GM12878 (cell line): ENCODE results near the gene RYK. TPM values are rescaled to one million over a fixed set of nuclear protein-coding genes. Genes with fewer than 3 reads are reported as not detected.

Source experiments
- ATAC-seq: fragments of 200-7000 bp; cut with Tn5 transposase; 3 replicates; pipeline ENCODE4 v1.9.1; 2020; ENCODE audit warnings: mild to moderate bottlenecking, moderate library complexity
- Bru-seq: library from RNA; stranded (reverse); fragments of 400-500 nt; gene quantifications from one replicate; lab custom pipeline; 2021; lab: Mats Ljungman, UMichigan
- BruChase-seq, 2 experiments: library from RNA; stranded (reverse); fragments of 400-500 nt; gene quantifications; one replicate each; lab custom pipeline; 2021; lab: Mats Ljungman, UMichigan
- BruUV-seq: library from RNA; stranded (reverse); fragments of 400-500 nt; replicated peaks from 2 replicates; lab custom pipeline; 2021; lab: Mats Ljungman, UMichigan
- CTCF ChIA-PET: fragments of 300-600 bp; sonication (Branson Sonifier 250); formaldehyde crosslinking; extraction: SDS; loops from one replicate; lab custom pipeline; 2021; ENCODE audit warnings: inconsistent platforms; lab: Yijun Ruan, JAX
- POLR2A ChIA-PET: fragments of 350-600 bp; formaldehyde crosslinking; extraction: SDS; loops from one replicate; lab custom pipeline; 2021; ENCODE audit warnings: inconsistent platforms; lab: Charles Lee
- RAD21 ChIA-PET: fragments of 300-600 bp; sonication (Branson Sonifier 250); formaldehyde crosslinking; loops from one replicate; lab custom pipeline; 2023; ENCODE audit warnings: antibody characterized with exemption; ENCODE audit not compliant: unreplicated experiment; lab: Charles Lee
- SMC1A ChIA-PET: fragments of 300-600 bp; sonication (Branson Sonifier 250); formaldehyde crosslinking; loops from one replicate; lab custom pipeline; 2023; ENCODE audit not compliant: unreplicated experiment, uncharacterized antibody; lab: Charles Lee
- DNase-seq: peaks from one replicate; pipeline ENCODE4 v3.0.0-alpha.2; 2011; ENCODE audit warnings: low read depth, low spot score
- FAIRE-seq: peaks from 3 replicates; lab custom pipeline; 2011; peaks lifted over from hg19 to GRCh38; lab: Jason Lieb, UNC
- H2AFZ ChIP-seq: 2 replicates; pipeline ENCODE4 v1.6.0; 2011; ENCODE audit warnings: low read depth, low read length, control low read depth; ENCODE audit not compliant: control insufficient read depth
- H3K27ac ChIP-seq: 2 replicates; pipeline ENCODE4 v1.5.1; 2011; ENCODE audit warnings: control low read depth; ENCODE audit not compliant: control insufficient read depth, insufficient read depth
- H3K27me3 ChIP-seq, 2 experiments: replicated peaks in 1 of 2; 2 replicates each; pipeline versions ENCODE4 v1.6.0 to v1.6.1; 2011; ENCODE audit warnings: low read length in 1 of 2; ENCODE audit not compliant: control insufficient read depth in 2 of 2, insufficient read depth in 2 of 2
- H3K36me3 ChIP-seq, 2 experiments: 2 replicates each; pipeline ENCODE4 v1.5.1; 2011; ENCODE audit warnings: low read length in 1 of 2; ENCODE audit not compliant: control insufficient read depth in 2 of 2, insufficient read depth in 2 of 2
- H3K4me1 ChIP-seq: 2 replicates; pipeline ENCODE4 v1.6.1; 2011; ENCODE audit warnings: mild to moderate bottlenecking, low read length, moderate library complexity, mixed read lengths; ENCODE audit not compliant: control insufficient read depth, insufficient read depth
- H3K4me2 ChIP-seq: 2 replicates; pipeline ENCODE4 v1.6.0; 2011; ENCODE audit warnings: control low read depth; ENCODE audit not compliant: control insufficient read depth, insufficient read depth
- H3K4me3 ChIP-seq: fragments of 200-600 bp; sonication (generic); 2 replicates; pipeline ENCODE4 v1.5.1; 2016
- H3K79me2 ChIP-seq: 2 replicates; pipeline ENCODE4 v1.6.0; 2011; ENCODE audit warnings: low read length; ENCODE audit not compliant: control insufficient read depth, insufficient read depth
- H3K9ac ChIP-seq: 2 replicates; pipeline ENCODE4 v1.8.0; 2011; ENCODE audit warnings: low read length, control low read depth, mixed read lengths; ENCODE audit not compliant: control insufficient read depth, insufficient read depth
- H3K9me3 ChIP-seq: replicated peaks from 3 replicates; pipeline ENCODE4 v1.5.1; 2011; ENCODE audit warnings: mild to moderate bottlenecking, low read length; ENCODE audit not compliant: control insufficient read depth, insufficient read depth
- H4K20me1 ChIP-seq: 2 replicates; pipeline ENCODE4 v1.6.0; 2011; ENCODE audit not compliant: control insufficient read depth, insufficient read depth
- BCL3 ChIP-seq: IDR thresholded peaks from 2 replicates; pipeline ENCODE4 v1.6.1; 2011; ENCODE audit warnings: borderline replicate concordance, low read depth, mild to moderate bottlenecking, moderate library complexity, low read length; ENCODE audit not compliant: insufficient read depth, poor library complexity, severe bottlenecking
- BHLHE40 ChIP-seq, 2 experiments: fragments of 450-650 bp in 1 of 2; IDR thresholded peaks; 2 replicates each; pipeline ENCODE4 v1.6.1; 2011 to 2017; ENCODE audit warnings: low read depth in 2 of 2, borderline replicate concordance in 1 of 2, improper control_type of control experiment in 1 of 2, low read length in 1 of 2, mild to moderate bottlenecking in 1 of 2
- E2F4 ChIP-seq: IDR thresholded peaks from 2 replicates; pipeline ENCODE4 v1.6.1; 2012; ENCODE audit warnings: low read depth, low read length, improper control_type of control experiment
- EGR1 ChIP-seq, 2 experiments: IDR thresholded peaks; 1 replicate in 1 of 2; 2 replicates in 1 of 2; pipeline ENCODE4 v1.6.1; 2011 to 2012; ENCODE audit warnings: low read depth in 2 of 2, low read length in 2 of 2, borderline replicate concordance in 1 of 2, mild to moderate bottlenecking in 1 of 2, moderate library complexity in 1 of 2
- FOXM1 ChIP-seq: IDR thresholded peaks from 2 replicates; pipeline ENCODE4 v1.6.1; 2012; ENCODE audit warnings: low read depth, mild to moderate bottlenecking, inconsistent platforms, low read length, moderate library complexity
- IRF4 ChIP-seq: IDR thresholded peaks from 2 replicates; pipeline ENCODE4 v1.6.1; 2011; ENCODE audit warnings: low read depth, low read length
- KAT2A ChIP-seq: conservative IDR thresholded peaks from 2 replicates; pipeline ENCODE4 v1.6.1; 2011; ENCODE audit warnings: low read depth, low read length; ENCODE audit not compliant: control insufficient read depth
- PAX8 ChIP-seq: fragments of 450-650 bp; IDR thresholded peaks from 2 replicates; pipeline ENCODE4 v1.6.1; 2017; ENCODE audit warnings: mild to moderate bottlenecking, moderate library complexity
- RELB ChIP-seq: fragments of 450-650 bp; IDR thresholded peaks from 2 replicates; pipeline ENCODE4 v1.6.1; 2017; ENCODE audit warnings: low read depth, mild to moderate bottlenecking, moderate library complexity
- SUPT20H ChIP-seq: IDR thresholded peaks from 2 replicates; pipeline ENCODE4 v1.6.1; 2011; ENCODE audit warnings: low read depth, mild to moderate bottlenecking, low read length, moderate library complexity, borderline replicate concordance; ENCODE audit not compliant: control insufficient read depth
- ZNF207 ChIP-seq: fragments of 450-650 bp; IDR thresholded peaks from 2 replicates; pipeline ENCODE4 v1.6.1; 2014; ENCODE audit warnings: antibody characterized with exemption, mild to moderate bottlenecking, borderline replicate concordance
- ZZZ3 ChIP-seq: IDR thresholded peaks from 2 replicates; pipeline ENCODE4 v1.6.1; 2011; ENCODE audit warnings: low read depth; ENCODE audit not compliant: control insufficient read depth, insufficient read length
- WGBS: methylation state at CpG from one replicate; pipeline ENCODE4 v1.1.6; 2016; ENCODE audit warnings: low lambda C conversion rate; ENCODE audit not compliant: insufficient replicate concordance, insufficient coverage; ENCODE audit errors: missing lambda C conversion rate; 5-methylcytosine and 5-hydroxymethylcytosine counted together
- in situ Hi-C: fragments of 300-500 bp; cut with MboI; formaldehyde crosslinking; loops from 9 replicates; pipeline ENCODE4 v1.14.3; 2018; ENCODE audit warnings: mixed read lengths
- intact Hi-C: fragments of 100-400 bp; cut with micrococcal nuclease; formaldehyde crosslinking; loops from one replicate; pipeline ENCODE4 v1.14.2; 2022; ENCODE audit not compliant: unreplicated experiment
- long read RNA-seq, 2 experiments: library from polyadenylated mRNA; unstranded; transcript quantifications; one replicate each; pipeline ENCODE4 v2.0.0, GENCODE V29; 2019 to 2020
- polyA minus RNA-seq, 3 experiments: library from RNA; depleted of rRNA, polyadenylated mRNA; stranded (reverse); fragments of >200 nt; gene quantifications; 2 replicates each; pipeline ENCODE4 v1.2.3, GENCODE V29; 2011
- polyA plus RNA-seq, 11 experiments: library from polyadenylated mRNA; depleted of rRNA in 4 of 11; unstranded in 6 of 11; stranded (reverse) in 5 of 11; fragments of >200 nt; fragmentation: Nextera tagmentation in 4 of 11; fragmentation: Illumina TruSeq in 1 of 11; extraction: Ambion mirVana in 4 of 11; extraction: Trizol in 1 of 11; gene quantifications; 1 replicate in 1 of 11; 2 replicates in 10 of 11; pipeline versions ENCODE4 v1.2.1 to v1.2.3, GENCODE V29; 2011 to 2016; ENCODE audit warnings: inconsistent platforms in 2 of 11, missing spikeins in 2 of 11, low read depth in 1 of 11
- total RNA-seq, 4 experiments: library from RNA; depleted of rRNA in 3 of 4; stranded (reverse); fragments of >200 nt in 3 of 4; fragmentation: Illumina TruSeq in 1 of 4; extraction: Trizol in 1 of 4; gene quantifications; 2 replicates each; pipeline versions ENCODE4 v1.2.1 to v1.2.3, GENCODE V29; 2013 to 2021

RYK gene
- total RNA-seq (2013; cell fraction: nucleolus; rRNA removed), result 96.7 and 112 TPM in 2 replicates
- total RNA-seq (2014; rRNA removed) (15.2 and 17.5 TPM in 2 replicates), total RNA-seq (2014; rRNA removed; fragmentation: Illumina TruSeq; extraction: Trizol) (16.3 and 17.5 TPM in 2 replicates), total RNA-seq (2021) (9.0 and 10.5 TPM in 2 replicates), polyA plus RNA-seq (2011; rRNA removed) (25.1 and 31.5 TPM in 2 replicates), polyA plus RNA-seq (2014; fragmentation: Illumina TruSeq; extraction: Trizol) (14.7 and 20.3 TPM in 2 replicates), polyA plus RNA-seq (2014; fragmentation: Nextera tagmentation; extraction: Ambion mirVana) (1 to 10 TPM; 3.4 to 4.3 TPM), polyA plus RNA-seq (2014; rRNA removed) (11.6 and 11.7 TPM in 2 replicates), polyA plus RNA-seq (2016; fragmentation: Nextera tagmentation; extraction: Ambion mirVana) (1 to 10 TPM; 2.0 to 4.7 TPM), polyA minus RNA-seq (2011; rRNA and poly(A)+ RNA removed) (31.7 and 33.4 TPM in 2 replicates), Bru-seq, nascent RNA (percentile 76 among the genes with signal in this experiment), BruChase-seq, experiment 1, labeled RNA remaining after a 6-hour chase (percentile 69 among the genes with signal in this experiment), BruChase-seq, experiment 2, labeled RNA remaining after a 2-hour chase (percentile 74 among the genes with signal in this experiment)
- 5.4 TPM for polyA plus RNA-seq (2011; ENCODE audit: low read depth)
- 10.7 and 13.2 TPM in 2 replicates for polyA plus RNA-seq (2011; cell fraction: cytosol; rRNA removed)
- polyA plus RNA-seq (2011; cell fraction: nucleus; rRNA removed), result 34.4 and 37.8 TPM in 2 replicates
- polyA plus RNA-seq (2012), result 6.8 and 10.5 TPM in 2 replicates
- polyA minus RNA-seq (2011; cell fraction: cytosol; rRNA and poly(A)+ RNA removed), result 4.8 and 6.2 TPM in 2 replicates
- polyA minus RNA-seq (2011; cell fraction: nucleus; rRNA and poly(A)+ RNA removed), result 19.5 and 38.2 TPM in 2 replicates
- long read RNA-seq, experiment 1, full-length matches to known transcripts, result 1 of 1 reads
- long read RNA-seq, experiment 1, partial matches to known transcripts, result 0 of 1 reads
- long read RNA-seq, experiment 1, other reads (novel, unspliced or antisense), result 0 of 1 reads
- long read RNA-seq, experiment 2, full-length matches to known transcripts, result 5 of 14 reads
- long read RNA-seq, experiment 2, partial matches to known transcripts, result 6 of 14 reads
- long read RNA-seq, experiment 2, other reads (novel, unspliced or antisense), result 3 of 14 reads

- Histone ChIP-seq H4K20me1 (no peaks in the 10 kb centered on the region), H3K27me3 (no peaks in the 10 kb centered on the region), H3K9me3 (no peaks in the 10 kb centered on the region), H2AFZ (peak within 1 kb of the TSS; percentile 86), H3K27ac (no peak within 1 kb of the TSS), H3K79me2 (peaks cover 3% of the 10 kb centered on the region), H3K4me3 (peak within 1 kb of the TSS; percentile 76), H3K36me3 (no peaks in the 10 kb centered on the region), H3K9ac (peak within 1 kb of the TSS; percentile 43), H3K4me1 (peaks cover 9% of the 10 kb centered on the region), H3K4me2 (peak within 1 kb of the TSS; percentile 93)
- ChIA-PET SMC1A (interaction anchor here (1.2 kb wide), 2 partner anchors 14 to 25 kb away, joined by 3 to 4 read pairs; no protein-coding TSS in a partner anchor), CTCF (interaction anchor here (0.6 to 0.9 kb wide), 5 partner anchors 14 to 1792 kb away, joined by 3 read pairs; no protein-coding TSS in a partner anchor), RAD21 (interaction anchor here (1.4 kb wide), 1 partner anchor 27 kb away, joined by 3 read pairs; no protein-coding TSS in a partner anchor), POLR2A (interaction anchor here (0.7 to 1.5 kb wide), 3 partner anchors 13 to 25 kb away, joined by 3 to 5 read pairs (median 3); no protein-coding TSS in a partner anchor)
- DNase-seq (no peak), ATAC-seq (peak; percentile 86), FAIRE-seq (no peak)
- BruUV-seq, result no TSS peak
- intact Hi-C loops (loop anchor here (5.0 kb wide), 1 partner anchor 42 kb away; no protein-coding TSS in a partner anchor), in situ Hi-C loops (no loop called here)
- under 1% methylated on average over 41 of the region's 59 CpGs for WGBS
- TF ChIP-seq RELB (no peak), PAX8 (no peak), FOXM1 (no peak), BHLHE40 (IDR thresholded peaks at IDR 0.05; ENCODE audit: borderline replicate concordance in 1 of 2, low read depth in 2 of 2, low read length in 1 of 2) (peak in 1 of 2 experiments; percentile 42; a peak in 1 of 4 replicates), ZZZ3 (no peak), KAT2A (no peak), BCL3 (no peak), ZNF207 (peak; percentile 68; the same call in 1 of the 2 replicates), EGR1 (IDR thresholded peaks at IDR 0.05; ENCODE audit: borderline replicate concordance in 1 of 2, low read depth in 2 of 2, low read length in 2 of 2) (peak; percentile 28 to 61; a peak in 2 of 3 replicates), IRF4 (no peak), E2F4 (0 out of 2 replicates have a peak, but pooled peaks have one; percentile 46), SUPT20H (no peak)
Measured at GRCh38 chr3:134250717-134251220, at the start of gene RYK. RYK (minus strand) TSS chr3:134250859; CDS start chr3:134250654, 205 bp downstream.
